ENCODE data around the gene XPR1. TPM values are rescaled to one million over a fixed set of nuclear protein-coding genes. Genes with fewer than 3 reads are reported as not detected.
A peak's percentile ranks its signal among the peaks of the same experiment; 100 is the strongest.

Gene XPR1
- total RNA-seq, 1 experiment from 2014 or later, result 24.9 TPM

- DNase-seq (ENCODE audit: low read depth, low spot score), result peak; percentile 14
- in situ Hi-C loops (cut with HindIII; ENCODE audit: low pct_unique_long_range_greater_than_20kb, low sequenced_read_pairs), result no loop called here
Measured at GRCh38 chr1:180611016-180611930, 20.5 kb upstream of the XPR1 start.

GRCh38 chr1:180612632-180613031, 19.2 kb upstream of the XPR1 start:
- DNase-seq (ENCODE audit: low read depth, low spot score), result no peak
- in situ Hi-C loops (cut with HindIII; ENCODE audit: low pct_unique_long_range_greater_than_20kb, low sequenced_read_pairs), result no loop called here

- DNase-seq (ENCODE audit: low read depth, low spot score), result no peak
- in situ Hi-C loops (cut with HindIII; ENCODE audit: low pct_unique_long_range_greater_than_20kb, low sequenced_read_pairs), result no loop called here
Measured at GRCh38 chr1:180614730-180615129, 17.1 kb upstream of the XPR1 start.

DNA sequence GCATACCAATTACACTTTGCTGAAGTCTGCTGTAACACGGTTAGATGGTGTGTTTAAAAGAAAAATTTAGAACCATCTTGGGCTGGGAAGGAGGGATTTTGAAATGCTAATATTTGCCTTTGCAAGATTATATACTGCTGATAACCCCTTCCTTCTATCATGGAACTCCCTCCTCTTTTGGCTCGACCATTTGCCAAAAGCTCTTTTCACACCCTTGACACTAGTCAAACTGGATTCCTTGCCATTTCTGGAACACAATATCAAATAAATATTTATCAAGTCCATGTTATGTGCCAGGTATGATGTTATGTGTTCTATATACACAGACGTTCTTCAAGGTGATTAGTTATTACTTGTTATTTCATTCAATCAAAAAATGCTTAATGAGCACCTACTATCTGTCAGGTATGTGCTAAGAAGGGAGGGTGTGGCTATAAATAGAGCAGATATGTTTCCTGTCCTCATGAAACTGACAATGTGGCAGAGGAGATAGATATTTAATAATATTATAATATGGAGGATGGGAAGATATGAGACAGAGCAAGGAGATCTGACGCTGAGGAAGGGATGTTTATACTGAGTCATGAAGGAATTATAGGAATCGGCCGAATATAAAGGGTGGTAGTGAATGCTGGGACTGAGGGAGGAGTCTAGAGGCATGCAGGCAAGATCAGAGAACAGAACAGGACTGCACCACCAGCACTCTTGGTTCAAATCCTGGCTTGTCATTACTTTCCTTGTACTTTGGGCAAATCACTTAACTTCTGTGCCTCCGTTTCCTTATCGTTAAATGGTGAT, 16.1 kb upstream of the XPR1 start:
- in situ Hi-C loops (cut with HindIII; ENCODE audit: low pct_unique_long_range_greater_than_20kb, low sequenced_read_pairs), result no loop called here
- DNase-seq (ENCODE audit: low read depth, low spot score), result no peak

DNA sequence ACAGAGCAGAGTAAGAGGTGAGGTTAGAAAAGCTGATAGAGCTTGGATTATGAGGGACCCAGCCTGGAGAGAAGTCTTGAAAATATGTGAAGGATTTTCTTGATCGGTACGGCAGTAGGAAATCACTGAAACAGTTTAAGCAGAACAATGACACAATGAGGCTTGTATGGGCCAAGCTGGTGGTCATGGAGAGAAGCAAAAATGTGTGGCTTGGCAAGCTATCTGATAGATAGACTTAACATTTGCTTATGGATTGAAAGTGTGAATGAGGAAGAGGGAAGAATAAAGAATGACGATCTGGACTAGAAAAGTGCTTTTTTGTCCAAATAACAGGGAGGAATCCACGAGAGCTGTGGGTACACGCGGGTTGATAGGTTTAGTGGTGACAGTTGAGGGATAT, 15.4 kb upstream of the XPR1 start:
- no peak for DNase-seq (ENCODE audit: low read depth, low spot score)
- in situ Hi-C loops (cut with HindIII; ENCODE audit: low pct_unique_long_range_greater_than_20kb, low sequenced_read_pairs), result no loop called here

DNA sequence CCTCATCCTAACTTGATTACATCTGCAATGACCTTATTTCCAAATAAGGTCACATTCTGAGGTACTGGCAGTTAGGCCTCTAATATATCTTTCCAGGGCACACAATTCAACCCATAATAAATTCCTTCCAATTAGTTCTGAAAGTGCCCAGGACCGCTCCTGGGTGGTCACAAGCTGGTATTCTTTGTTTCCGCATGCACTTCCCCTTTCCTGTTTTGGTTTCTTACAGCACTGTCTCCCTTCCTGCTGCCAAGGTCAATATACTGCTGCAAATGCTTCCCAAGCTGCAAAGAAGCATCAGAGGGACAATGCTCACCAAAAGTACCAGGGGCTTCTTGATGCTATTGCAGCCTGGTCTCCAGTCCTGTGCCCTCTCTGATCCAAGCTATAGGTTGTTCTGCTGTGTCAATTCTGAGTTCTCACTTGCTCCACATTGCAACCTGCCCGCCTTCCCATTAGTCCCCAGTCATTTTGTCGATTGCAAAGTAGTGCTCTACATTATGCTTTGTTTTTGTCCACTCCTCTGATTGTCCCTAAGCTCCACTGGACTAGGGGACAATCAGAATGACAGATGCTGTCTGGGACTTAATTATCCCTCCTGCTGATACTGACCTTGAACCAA, 13.9 kb upstream of the XPR1 start:
- in situ Hi-C loops (cut with HindIII; ENCODE audit: low pct_unique_long_range_greater_than_20kb, low sequenced_read_pairs), result no loop called here
- DNase-seq (ENCODE audit: low read depth, low spot score), result no peak

DNA sequence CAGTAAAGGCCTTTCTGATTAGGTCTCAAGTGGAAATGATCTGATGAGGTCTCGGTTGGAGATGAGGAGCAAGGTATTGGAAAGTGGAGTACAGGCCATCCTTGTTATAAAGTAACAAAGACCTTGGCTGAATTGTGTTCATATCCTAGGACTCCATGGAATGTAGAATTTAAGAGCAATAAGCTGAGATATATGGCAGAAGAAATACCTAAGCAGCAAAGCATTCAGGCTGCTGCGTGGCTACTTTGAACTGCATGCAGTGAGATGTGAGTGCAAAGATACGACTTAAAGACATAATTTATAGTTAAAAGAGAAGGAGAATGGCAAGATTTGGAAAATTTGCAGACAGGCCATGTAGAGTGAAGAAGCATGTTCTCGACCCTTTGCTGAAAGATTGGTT, 11.2 kb upstream of the XPR1 start:
- no peak for DNase-seq (ENCODE audit: low read depth, low spot score)
- in situ Hi-C loops (cut with HindIII; ENCODE audit: low pct_unique_long_range_greater_than_20kb, low sequenced_read_pairs), result no loop called here

- in situ Hi-C loops (cut with HindIII; ENCODE audit: low pct_unique_long_range_greater_than_20kb, low sequenced_read_pairs), result no loop called here
- no peak for DNase-seq (ENCODE audit: low read depth, low spot score)
Measured at GRCh38 chr1:180622658-180623508, 8.9 kb upstream of the XPR1 start.

DNA sequence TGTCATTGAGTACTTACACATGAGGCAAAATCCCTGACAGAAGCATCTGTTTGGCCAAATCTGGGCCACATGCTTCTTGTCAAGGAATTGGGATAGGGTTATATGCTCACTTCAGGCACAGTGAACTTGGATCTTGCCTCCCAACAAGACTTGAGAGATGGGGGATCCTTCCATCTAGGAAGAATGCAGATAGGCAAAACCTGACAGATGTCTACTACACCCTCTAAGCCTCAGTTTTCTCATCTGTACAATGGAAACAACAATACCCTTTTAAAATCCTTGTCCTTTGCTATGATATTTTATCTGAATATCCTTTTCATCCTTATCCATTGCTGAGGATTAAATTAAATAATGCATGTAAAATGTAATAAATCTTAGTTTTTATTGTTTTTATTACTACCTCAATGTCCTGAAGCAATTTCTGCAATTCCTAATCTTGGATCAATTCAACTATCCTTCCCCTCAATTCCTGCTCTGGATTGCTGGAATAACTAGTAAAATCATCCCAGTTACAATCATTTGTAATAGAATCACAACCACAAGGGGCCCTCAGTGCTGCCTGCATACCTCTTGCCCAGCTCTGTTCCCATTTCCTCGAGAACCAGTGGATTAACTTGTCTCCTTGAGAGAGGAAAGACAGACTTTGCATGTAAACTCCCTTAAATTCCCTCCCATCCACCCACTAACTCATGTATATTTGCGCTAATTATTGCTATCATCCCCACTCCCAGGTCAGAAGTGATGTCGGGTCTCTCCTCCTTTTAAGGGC, 8.1 kb upstream of the XPR1 start:
- in situ Hi-C loops (cut with HindIII; ENCODE audit: low pct_unique_long_range_greater_than_20kb, low sequenced_read_pairs), result no loop called here
- peak; percentile 50 for DNase-seq (ENCODE audit: low read depth, low spot score)

- in situ Hi-C loops (cut with HindIII; ENCODE audit: low pct_unique_long_range_greater_than_20kb, low sequenced_read_pairs), result no loop called here
- no peak for DNase-seq (ENCODE audit: low read depth, low spot score)
Measured at GRCh38 chr1:180626711-180627110, 5.1 kb upstream of the XPR1 start.

DNA sequence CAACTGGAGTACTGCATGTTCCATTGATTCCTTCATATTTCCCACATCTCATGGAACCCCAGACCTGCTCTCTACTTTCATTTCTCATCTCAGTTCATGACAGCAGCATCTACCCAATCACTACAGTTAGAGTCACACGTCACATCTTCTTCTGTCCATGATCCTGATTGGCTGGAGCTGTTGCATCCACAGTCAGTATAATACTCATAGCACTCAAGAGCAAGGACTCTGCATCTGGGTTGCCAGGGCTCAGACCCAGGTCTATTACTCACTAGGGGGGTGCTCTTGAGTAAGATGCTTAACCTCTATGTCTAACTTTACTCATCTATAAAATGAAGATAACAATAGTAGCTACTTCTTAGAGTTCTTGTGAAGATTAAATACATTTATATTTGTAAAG, 4.4 kb upstream of the XPR1 start:
- in situ Hi-C loops (cut with HindIII; ENCODE audit: low pct_unique_long_range_greater_than_20kb, low sequenced_read_pairs), result no loop called here
- peak; percentile 46 for DNase-seq (ENCODE audit: low read depth, low spot score)

GRCh38 chr1:180628646-180629045, 3.2 kb upstream of the XPR1 start:
- in situ Hi-C loops (cut with HindIII; ENCODE audit: low pct_unique_long_range_greater_than_20kb, low sequenced_read_pairs), result no loop called here
- DNase-seq (ENCODE audit: low read depth, low spot score), result no peak

DNA sequence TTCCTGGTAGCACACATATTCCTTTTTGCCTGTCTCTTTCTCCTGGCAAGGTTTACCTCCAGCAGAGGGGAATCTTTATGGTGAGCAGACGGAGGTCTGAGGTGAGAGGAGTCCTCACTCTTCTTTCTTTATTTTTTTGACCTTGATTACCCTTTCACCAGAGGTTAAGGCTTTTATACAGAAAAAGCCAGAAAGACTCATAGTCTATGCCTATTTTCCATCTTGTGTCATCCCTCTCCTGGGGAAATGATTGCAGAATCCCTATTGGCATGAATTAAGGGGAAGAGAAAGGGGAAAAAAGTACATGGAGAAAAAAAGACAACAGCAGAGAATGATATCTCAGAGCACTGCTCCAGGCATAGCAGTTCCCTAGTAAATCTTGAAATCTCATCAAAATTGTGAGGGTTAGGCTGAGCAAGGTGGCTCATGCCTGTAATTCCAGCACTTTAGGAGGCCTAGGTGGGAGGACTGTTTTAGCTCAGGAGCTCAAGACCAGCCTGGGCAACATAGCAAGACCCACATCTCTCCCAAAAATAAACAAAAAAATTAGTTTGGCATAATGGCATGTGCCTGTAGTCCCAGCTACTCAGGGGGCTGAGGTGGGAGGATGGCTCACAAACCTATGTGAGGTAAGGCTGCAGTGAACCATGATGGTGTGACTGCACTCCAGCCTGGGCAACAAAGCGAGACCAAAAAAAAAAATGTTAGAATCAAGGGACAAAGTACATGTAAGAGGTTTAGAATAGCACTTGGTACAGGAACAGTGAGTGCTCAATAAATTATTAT, 1.2 kb upstream of the XPR1 start:
- in situ Hi-C loops (cut with HindIII; ENCODE audit: low pct_unique_long_range_greater_than_20kb, low sequenced_read_pairs), result no loop called here
- no peak for DNase-seq (ENCODE audit: low read depth, low spot score)

GRCh38 chr1:180631194-180631765, 542 bp upstream of the XPR1 start:
- in situ Hi-C loops (cut with HindIII; ENCODE audit: low pct_unique_long_range_greater_than_20kb, low sequenced_read_pairs), result no loop called here
- no peak for DNase-seq (ENCODE audit: low read depth, low spot score)

- in situ Hi-C loops (cut with HindIII; ENCODE audit: low pct_unique_long_range_greater_than_20kb, low sequenced_read_pairs), result no loop called here
Measured at GRCh38 chr1:180632326-180633056, 669 bp downstream of the XPR1 start.

More at GRCh38 chr1:180632326-180633056, 669 bp downstream of the XPR1 start:
- DNase-seq (ENCODE audit: low read depth, low spot score), result peak; percentile 28

All from SK-MEL-5 (cell line).